Progenitor cell of endocrine pancreas (in vitro differentiated cells): ENCODE results near the gene DRGX. TPM values are rescaled to one million over a fixed set of nuclear protein-coding genes. Genes with fewer than 3 reads are reported as not detected.

Experiments used
- DNase-seq: peaks from one replicate; pipeline ENCODE4 v3.0.0; 2021; ENCODE audit warnings: low spot score; ENCODE audit not compliant: unreplicated experiment
- H3K27ac Mint-ChIP-seq: 2 replicates; pipeline ENCODE4 v1.8.0; 2021; ENCODE audit warnings: mild to moderate bottlenecking, moderate library complexity, mixed read lengths
- H3K27me3 Mint-ChIP-seq: 2 replicates; pipeline ENCODE4 v1.8.0; 2021; ENCODE audit warnings: mixed read lengths
- H3K36me3 Mint-ChIP-seq: 2 replicates; pipeline ENCODE4 v1.8.0; 2022; ENCODE audit warnings: mixed read lengths; ENCODE audit not compliant: insufficient read depth
- H3K4me1 Mint-ChIP-seq: 2 replicates; pipeline ENCODE4 v1.8.0; 2021; ENCODE audit warnings: low read depth, mixed read lengths
- H3K4me3 Mint-ChIP-seq: 2 replicates; pipeline ENCODE4 v1.8.0; 2021; ENCODE audit warnings: low read depth, mild to moderate bottlenecking, moderate library complexity, mixed read lengths
- H3K9me3 Mint-ChIP-seq: 2 replicates; pipeline ENCODE4 v1.8.0; 2021; ENCODE audit warnings: low read depth, mixed read lengths
- CTCF ChIP-seq: fragments of 200-600 bp; sonication (generic); IDR thresholded peaks from one replicate; pipeline ENCODE4 v1.5.0; 2021; ENCODE audit warnings: antibody characterized with exemption, mild to moderate bottlenecking; ENCODE audit not compliant: unreplicated experiment
- total RNA-seq: library from RNA; stranded (reverse); gene quantifications from 2 replicates; pipeline ENCODE4 v1.2.1, GENCODE V29; 2021

DRGX gene
- total RNA-seq, 1 donor from 2014 or later = not detected

- DNase-seq = no peak
- H3K4me3 Mint-ChIP-seq = no peak overlapping the region
- H3K27me3 Mint-ChIP-seq = peaks cover 32% of the 10 kb centered on the region
- TF ChIP-seq CTCF = no peak
- H3K9me3 Mint-ChIP-seq = peaks cover 5% of the 10 kb centered on the region
- H3K4me1 Mint-ChIP-seq = no peaks in the 10 kb centered on the region
- H3K36me3 Mint-ChIP-seq = no peaks in the 10 kb centered on the region
- no peak overlapping the region for H3K27ac Mint-ChIP-seq
Observed at GRCh38 chr10:49331431-49331830, 64.5 kb downstream of the DRGX start.

- Mint-ChIP-seq H3K4me1 (no peaks in the 10 kb centered on the region), H3K4me3 (no peak overlapping the region), H3K27me3 (peaks cover 22% of the 10 kb centered on the region), H3K36me3 (no peaks in the 10 kb centered on the region), H3K27ac (no peak overlapping the region), H3K9me3 (peaks cover under 1% of the 10 kb centered on the region)
- no peak for DNase-seq
- no peak for TF ChIP-seq CTCF
Observed at GRCh38 chr10:49330127-49330665, 65.7 kb downstream of the DRGX start.

GRCh38 chr10:49329146-49329505 is 66.8 kb downstream of the DRGX start:
- H3K27me3 Mint-ChIP-seq = peaks cover 29% of the 10 kb centered on the region
- no peak overlapping the region for H3K27ac Mint-ChIP-seq
- H3K4me3 Mint-ChIP-seq = no peak overlapping the region

GRCh38 chr10:49328401-49329145 is 67.3 kb downstream of the DRGX start:
- Mint-ChIP-seq H3K27me3 (peaks cover 26% of the 10 kb centered on the region), H3K27ac (no peak overlapping the region), H3K4me1 (no peaks in the 10 kb centered on the region), H3K9me3 (no peaks in the 10 kb centered on the region), H3K36me3 (no peaks in the 10 kb centered on the region), H3K4me3 (no peak overlapping the region)
- DNase-seq = no peak
- no peak for TF ChIP-seq CTCF

More at GRCh38 chr10:49329146-49329505, 66.8 kb downstream of the DRGX start:
- no peak for TF ChIP-seq CTCF
- no peaks in the 10 kb centered on the region for H3K4me1 Mint-ChIP-seq
- H3K9me3 Mint-ChIP-seq = no peaks in the 10 kb centered on the region
- H3K36me3 Mint-ChIP-seq = no peaks in the 10 kb centered on the region
- no peak for DNase-seq

- DNase-seq = no peak
- no peak overlapping the region for H3K27ac Mint-ChIP-seq
- no peak overlapping the region for H3K4me3 Mint-ChIP-seq
- no peaks in the 10 kb centered on the region for H3K4me1 Mint-ChIP-seq
- H3K36me3 Mint-ChIP-seq = no peaks in the 10 kb centered on the region
- no peak for TF ChIP-seq CTCF
- H3K27me3 Mint-ChIP-seq = peaks cover 20% of the 10 kb centered on the region
- no peaks in the 10 kb centered on the region for H3K9me3 Mint-ChIP-seq
Observed at GRCh38 chr10:49327036-49327813, 68.7 kb downstream of the DRGX start.
